ENCODE results near the gene RASA2.

The RASA2 gene, protein sequence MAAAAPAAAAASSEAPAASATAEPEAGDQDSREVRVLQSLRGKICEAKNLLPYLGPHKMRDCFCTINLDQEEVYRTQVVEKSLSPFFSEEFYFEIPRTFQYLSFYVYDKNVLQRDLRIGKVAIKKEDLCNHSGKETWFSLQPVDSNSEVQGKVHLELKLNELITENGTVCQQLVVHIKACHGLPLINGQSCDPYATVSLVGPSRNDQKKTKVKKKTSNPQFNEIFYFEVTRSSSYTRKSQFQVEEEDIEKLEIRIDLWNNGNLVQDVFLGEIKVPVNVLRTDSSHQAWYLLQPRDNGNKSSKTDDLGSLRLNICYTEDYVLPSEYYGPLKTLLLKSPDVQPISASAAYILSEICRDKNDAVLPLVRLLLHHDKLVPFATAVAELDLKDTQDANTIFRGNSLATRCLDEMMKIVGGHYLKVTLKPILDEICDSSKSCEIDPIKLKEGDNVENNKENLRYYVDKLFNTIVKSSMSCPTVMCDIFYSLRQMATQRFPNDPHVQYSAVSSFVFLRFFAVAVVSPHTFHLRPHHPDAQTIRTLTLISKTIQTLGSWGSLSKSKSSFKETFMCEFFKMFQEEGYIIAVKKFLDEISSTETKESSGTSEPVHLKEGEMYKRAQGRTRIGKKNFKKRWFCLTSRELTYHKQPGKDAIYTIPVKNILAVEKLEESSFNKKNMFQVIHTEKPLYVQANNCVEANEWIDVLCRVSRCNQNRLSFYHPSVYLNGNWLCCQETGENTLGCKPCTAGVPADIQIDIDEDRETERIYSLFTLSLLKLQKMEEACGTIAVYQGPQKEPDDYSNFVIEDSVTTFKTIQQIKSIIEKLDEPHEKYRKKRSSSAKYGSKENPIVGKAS

DNA sequence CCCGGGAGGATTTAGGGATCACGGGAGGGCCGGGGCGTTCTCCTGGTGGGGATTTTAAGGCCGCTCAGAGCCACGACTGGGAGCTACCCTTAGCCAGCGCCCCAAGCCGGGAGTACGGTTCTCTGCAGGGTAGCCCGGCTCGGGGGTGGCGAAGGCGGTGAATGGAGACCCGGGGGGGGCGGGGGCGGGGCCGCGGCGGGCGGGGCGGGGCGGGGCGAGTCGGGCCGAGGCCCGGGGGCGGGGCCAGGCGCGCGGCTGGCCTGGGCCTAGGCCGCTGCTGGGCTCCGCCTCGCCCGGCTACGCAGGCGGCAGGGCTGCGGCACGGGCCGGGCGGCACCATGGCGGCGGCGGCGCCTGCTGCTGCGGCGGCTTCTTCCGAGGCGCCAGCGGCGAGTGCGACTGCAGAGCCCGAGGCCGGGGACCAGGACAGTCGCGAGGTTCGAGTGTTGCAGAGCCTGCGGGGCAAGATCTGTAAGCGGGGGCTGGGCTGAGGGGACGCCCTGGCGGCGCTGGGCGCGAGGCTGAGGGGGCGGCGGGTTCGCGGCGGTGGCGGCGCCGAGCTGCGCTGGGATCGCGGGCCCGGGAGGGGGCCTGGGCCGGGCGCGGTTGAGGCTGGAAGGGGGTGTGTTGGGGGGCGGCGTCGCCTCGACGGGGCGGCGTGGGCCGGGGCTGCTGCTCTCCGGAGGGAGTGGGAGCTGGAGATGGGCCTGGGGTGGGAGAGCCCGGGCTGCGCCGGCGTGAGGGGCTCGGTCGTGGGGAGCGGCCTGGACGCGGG is at the start of gene RASA2:
Gene RASA2 (plus strand): TSS at position 282 of the 775 bp plus-strand sequence. CDS start 57 bp downstream, at position 339.
- H3K36me3 Mint-ChIP-seq (ENCODE audit: low read depth): peaks cover 16% of the 10 kb centered on the region
- H3K27ac Mint-ChIP-seq: peak within 1 kb of the TSS; percentile 96
- no peaks in the 10 kb centered on the region for H3K9me3 Mint-ChIP-seq

DNA sequence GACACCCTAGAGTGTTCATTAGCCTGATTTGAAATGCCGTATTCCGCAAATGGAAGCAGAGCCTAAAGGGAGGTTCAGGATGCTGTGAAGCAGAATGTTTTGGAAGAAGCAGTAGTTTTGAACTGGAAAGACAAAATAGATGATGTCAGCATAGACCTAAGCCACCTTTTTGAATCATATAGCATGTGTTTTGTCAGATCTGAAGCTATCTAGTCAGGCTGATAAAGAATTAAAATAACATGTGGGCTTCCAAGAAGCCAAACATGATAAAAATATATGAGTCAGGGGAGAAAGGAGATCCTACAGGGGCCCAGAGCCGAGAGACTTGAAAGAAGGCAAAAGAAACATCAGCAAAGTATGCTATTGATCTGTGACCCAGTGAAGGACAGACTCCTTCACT is 47.2 kb upstream of the RASA2 start:
- Mint-ChIP-seq H3K9me3 (no peaks in the 10 kb centered on the region), H3K4me3 (no peak overlapping the region), H3K36me3 (ENCODE audit: low read depth) (peaks cover 22% of the 10 kb centered on the region), H3K27me3 (ENCODE audit: low read depth) (no peaks in the 10 kb centered on the region), H3K4me1 (ENCODE audit: low read depth) (peaks cover 17% of the 10 kb centered on the region), H3K27ac (no peak overlapping the region)

More for the DNA sequence above, at the start of gene RASA2:
- Mint-ChIP-seq H3K4me1 (ENCODE audit: low read depth) (peaks cover 56% of the 10 kb centered on the region), H3K4me3 (peak within 1 kb of the TSS; percentile 92), H3K27me3 (ENCODE audit: low read depth) (no peaks in the 10 kb centered on the region)

DNA sequence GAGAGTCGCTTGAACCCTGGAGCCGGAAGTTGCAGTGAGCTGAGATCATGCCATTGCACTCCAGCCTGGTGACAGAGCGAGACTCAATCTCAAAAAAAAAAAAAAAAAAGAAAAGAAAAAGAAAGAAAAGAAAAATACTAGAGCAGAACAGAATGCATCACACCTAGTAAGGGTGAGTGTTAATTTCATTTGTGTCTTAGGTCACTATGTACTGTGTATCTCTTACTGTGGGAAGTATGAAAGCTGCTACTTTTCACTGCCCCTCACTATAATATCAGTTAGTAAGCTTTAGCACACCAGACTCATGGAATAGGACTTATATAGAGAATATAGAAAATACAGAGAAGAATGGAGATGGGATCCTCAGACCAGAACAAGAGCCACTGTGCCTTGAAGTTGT is 45.9 kb upstream of the RASA2 start:
- Mint-ChIP-seq H3K27me3 (ENCODE audit: low read depth) (no peaks in the 10 kb centered on the region), H3K36me3 (ENCODE audit: low read depth) (peaks cover 26% of the 10 kb centered on the region), H3K4me1 (ENCODE audit: low read depth) (peaks cover 17% of the 10 kb centered on the region), H3K27ac (no peak overlapping the region), H3K9me3 (no peaks in the 10 kb centered on the region), H3K4me3 (no peak overlapping the region)

DNA sequence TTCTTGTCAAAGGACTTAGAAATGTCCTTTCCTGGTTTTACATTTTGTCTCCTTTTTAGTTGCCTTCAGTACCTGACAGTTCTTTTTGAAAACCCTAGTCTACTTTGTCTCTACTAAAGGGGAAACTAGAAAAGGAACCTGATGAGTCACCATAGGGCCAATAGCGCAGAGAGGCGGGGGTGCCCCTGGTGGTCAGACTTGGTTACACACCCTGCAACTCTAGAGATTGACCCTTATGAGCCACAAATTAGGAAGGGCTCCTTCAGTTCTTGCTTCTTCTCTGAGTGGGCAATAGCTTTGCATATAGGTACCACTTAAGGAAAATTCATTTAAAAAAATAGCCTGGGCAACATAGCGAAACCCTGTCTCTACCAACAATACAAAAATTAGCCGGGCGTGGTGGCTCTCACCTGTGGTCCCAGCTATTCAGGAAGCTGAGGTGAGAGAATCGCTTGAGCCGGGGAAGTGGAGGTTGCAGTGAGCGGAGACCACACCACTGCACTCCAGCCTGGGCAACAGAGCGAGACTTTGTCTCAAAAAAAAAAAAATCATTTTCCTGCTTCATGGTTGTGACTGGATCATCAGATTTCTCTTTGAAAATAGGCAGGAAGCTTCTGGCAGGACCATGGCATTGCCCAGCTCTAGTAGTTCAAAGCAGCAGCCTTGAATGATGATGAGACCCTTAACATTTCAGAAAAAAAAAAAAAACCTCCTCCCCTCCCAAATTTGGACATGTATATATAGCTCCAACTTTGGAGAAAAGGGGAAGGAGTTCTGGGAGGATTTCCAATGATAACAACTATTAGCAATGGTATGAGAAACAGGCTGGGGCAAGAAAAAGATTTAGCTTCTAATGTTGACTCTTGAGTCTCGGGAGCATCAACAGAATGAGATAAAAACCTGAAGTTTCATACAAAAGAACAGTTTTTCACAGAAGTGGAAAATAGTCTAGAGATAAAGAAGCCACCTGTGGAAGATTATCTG is 45.2 kb upstream of the RASA2 start:
- H3K4me3 Mint-ChIP-seq: no peak overlapping the region
- H3K4me1 Mint-ChIP-seq (ENCODE audit: low read depth): peaks cover 17% of the 10 kb centered on the region
- peaks cover 26% of the 10 kb centered on the region for H3K36me3 Mint-ChIP-seq (ENCODE audit: low read depth)
- H3K9me3 Mint-ChIP-seq: no peaks in the 10 kb centered on the region
- peak overlapping the region; percentile 4 for H3K27ac Mint-ChIP-seq
- no peaks in the 10 kb centered on the region for H3K27me3 Mint-ChIP-seq (ENCODE audit: low read depth)

DNA sequence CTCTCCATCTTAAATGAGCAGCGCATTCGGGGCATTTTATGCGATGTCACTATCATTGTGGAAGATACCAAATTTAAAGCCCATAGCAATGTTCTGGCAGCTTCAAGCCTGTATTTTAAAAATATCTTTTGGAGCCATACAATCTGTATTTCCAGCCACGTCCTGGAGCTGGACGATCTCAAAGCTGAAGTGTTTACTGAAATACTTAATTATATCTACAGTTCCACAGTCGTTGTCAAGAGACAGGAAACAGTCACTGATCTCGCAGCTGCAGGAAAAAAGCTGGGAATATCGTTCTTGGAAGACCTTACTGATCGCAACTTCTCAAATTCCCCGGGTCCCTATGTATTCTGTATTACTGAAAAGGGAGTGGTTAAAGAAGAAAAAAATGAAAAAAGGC is 44.4 kb upstream of the RASA2 start:
- no peak overlapping the region for H3K4me3 Mint-ChIP-seq
- H3K27me3 Mint-ChIP-seq (ENCODE audit: low read depth): no peaks in the 10 kb centered on the region
- peaks cover 16% of the 10 kb centered on the region for H3K4me1 Mint-ChIP-seq (ENCODE audit: low read depth)
- H3K36me3 Mint-ChIP-seq (ENCODE audit: low read depth): peaks cover 29% of the 10 kb centered on the region
- H3K27ac Mint-ChIP-seq: no peak overlapping the region
- H3K9me3 Mint-ChIP-seq: no peaks in the 10 kb centered on the region

DNA sequence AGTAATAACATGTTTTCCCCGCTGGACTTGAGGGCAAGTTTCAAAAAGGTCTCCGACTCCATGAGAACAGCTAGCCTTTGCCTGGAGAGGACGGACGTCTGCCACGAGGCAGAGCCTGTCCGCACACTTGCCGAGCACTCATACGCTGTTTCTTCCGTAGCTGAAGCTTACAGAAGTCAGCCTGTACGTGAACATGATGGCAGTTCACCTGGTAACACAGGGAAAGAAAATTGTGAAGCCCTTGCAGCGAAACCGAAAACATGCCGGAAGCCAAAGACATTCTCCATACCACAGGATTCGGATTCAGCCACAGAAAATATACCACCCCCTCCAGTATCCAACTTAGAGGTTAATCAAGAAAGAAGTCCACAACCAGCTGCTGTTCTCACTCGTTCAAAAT is 43.9 kb upstream of the RASA2 start:
- H3K36me3 Mint-ChIP-seq (ENCODE audit: low read depth): peaks cover 29% of the 10 kb centered on the region
- no peaks in the 10 kb centered on the region for H3K9me3 Mint-ChIP-seq
- H3K27ac Mint-ChIP-seq: no peak overlapping the region
- H3K4me1 Mint-ChIP-seq (ENCODE audit: low read depth): peaks cover 16% of the 10 kb centered on the region
- H3K27me3 Mint-ChIP-seq (ENCODE audit: low read depth): no peaks in the 10 kb centered on the region
- no peak overlapping the region for H3K4me3 Mint-ChIP-seq

DNA sequence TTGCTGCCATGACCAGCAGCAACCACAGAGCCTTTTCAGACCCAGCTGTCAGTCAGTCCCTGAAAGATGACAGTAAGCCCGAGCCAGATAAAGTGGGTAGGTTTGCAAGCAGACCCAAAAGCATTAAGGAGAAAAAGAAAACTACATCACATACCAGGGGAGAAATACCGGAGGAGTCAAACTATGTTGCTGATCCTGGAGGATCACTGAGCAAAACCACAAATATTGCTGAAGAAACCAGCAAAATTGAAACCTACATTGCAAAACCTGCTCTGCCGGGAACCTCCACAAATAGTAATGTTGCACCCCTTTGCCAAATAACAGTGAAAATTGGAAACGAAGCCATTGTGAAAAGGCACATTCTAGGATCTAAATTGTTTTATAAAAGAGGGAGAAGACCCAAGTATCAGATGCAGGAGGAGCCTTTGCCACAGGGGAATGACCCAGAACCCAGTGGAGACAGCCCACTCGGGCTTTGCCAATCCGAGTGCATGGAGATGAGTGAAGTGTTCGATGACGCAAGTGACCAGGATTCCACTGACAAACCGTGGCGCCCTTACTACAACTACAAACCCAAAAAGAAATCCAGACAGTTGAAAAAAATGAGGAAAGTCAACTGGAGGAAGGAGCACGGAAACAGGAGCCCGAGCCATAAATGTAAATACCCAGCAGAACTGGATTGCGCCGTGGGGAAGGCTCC is 42.1 kb upstream of the RASA2 start:
- H3K4me3 Mint-ChIP-seq: no peak overlapping the region
- H3K27ac Mint-ChIP-seq: no peak overlapping the region
- H3K36me3 Mint-ChIP-seq (ENCODE audit: low read depth): peaks cover 26% of the 10 kb centered on the region

DNA sequence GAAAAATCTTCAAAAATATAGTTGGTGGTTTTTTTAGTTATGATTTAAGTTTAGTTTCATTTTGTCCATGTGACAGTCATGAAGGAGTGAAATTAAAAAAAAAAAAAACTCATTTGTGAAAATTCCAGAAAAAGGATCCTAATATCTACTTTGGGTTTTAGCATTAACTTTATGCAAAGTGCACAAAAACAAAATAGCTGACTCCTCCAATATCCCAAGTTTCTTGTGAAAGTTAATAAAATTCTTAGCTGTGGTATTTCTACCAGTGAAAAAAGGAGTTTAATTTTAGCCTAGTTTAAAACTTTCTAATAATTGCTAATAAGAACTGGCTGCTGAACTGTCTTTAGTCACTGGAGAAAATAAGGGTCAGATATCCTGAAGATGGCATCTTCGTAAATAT is 40.8 kb upstream of the RASA2 start:
- Mint-ChIP-seq H3K4me1 (ENCODE audit: low read depth) (peaks cover 13% of the 10 kb centered on the region), H3K27ac (no peak overlapping the region), H3K36me3 (ENCODE audit: low read depth) (peaks cover 27% of the 10 kb centered on the region), H3K27me3 (ENCODE audit: low read depth) (no peaks in the 10 kb centered on the region), H3K9me3 (no peaks in the 10 kb centered on the region), H3K4me3 (no peak overlapping the region)

More for the DNA sequence above, 42.1 kb upstream of the RASA2 start:
- Mint-ChIP-seq H3K4me1 (ENCODE audit: low read depth) (peaks cover 14% of the 10 kb centered on the region), H3K27me3 (ENCODE audit: low read depth) (no peaks in the 10 kb centered on the region), H3K9me3 (no peaks in the 10 kb centered on the region)

DNA sequence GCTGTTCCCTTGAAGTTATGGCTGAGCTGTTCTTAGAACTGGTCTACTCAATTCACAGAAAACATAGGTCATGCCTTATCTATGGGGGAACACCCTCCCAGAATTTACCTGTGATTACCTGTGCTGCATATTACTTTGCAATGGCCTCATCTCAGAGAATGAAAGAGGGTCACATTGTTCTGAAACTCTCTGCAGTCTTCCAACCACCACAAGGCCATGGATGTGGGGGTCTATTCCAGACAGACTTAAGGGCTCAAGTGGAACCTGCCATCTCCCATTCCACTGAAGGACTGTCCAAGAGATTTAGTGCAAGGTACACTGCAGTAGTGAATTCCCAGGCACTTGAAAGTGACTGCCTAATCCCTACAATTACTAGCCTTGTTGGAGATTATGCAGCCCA is 40.1 kb upstream of the RASA2 start:
- Mint-ChIP-seq H3K4me3 (no peak overlapping the region), H3K36me3 (ENCODE audit: low read depth) (peaks cover 27% of the 10 kb centered on the region), H3K27me3 (ENCODE audit: low read depth) (no peaks in the 10 kb centered on the region), H3K9me3 (no peaks in the 10 kb centered on the region), H3K27ac (no peak overlapping the region), H3K4me1 (ENCODE audit: low read depth) (peaks cover 7% of the 10 kb centered on the region)

DNA sequence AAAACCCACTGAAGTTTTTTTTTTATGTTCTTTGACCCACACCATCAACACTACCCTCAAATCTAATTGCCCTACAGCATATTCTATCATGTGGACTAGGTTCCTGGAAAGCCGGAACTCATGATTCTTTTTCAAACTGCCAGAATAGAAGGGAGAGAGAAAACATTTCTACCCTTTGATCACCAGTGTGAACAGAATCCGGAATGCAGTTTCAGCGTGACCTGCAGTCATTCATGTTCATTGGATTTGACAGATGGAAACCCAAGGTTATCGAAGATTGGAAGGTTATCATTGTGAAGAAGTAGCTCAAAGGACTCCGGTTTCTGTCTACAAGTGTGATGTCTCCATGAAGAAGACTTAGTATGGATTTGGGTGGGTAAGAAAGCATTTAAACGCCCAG is 39.4 kb upstream of the RASA2 start:
- Mint-ChIP-seq H3K4me1 (ENCODE audit: low read depth) (peaks cover 5% of the 10 kb centered on the region), H3K27ac (no peak overlapping the region), H3K27me3 (ENCODE audit: low read depth) (no peaks in the 10 kb centered on the region), H3K4me3 (no peak overlapping the region), H3K36me3 (ENCODE audit: low read depth) (peaks cover 27% of the 10 kb centered on the region), H3K9me3 (no peaks in the 10 kb centered on the region)

DNA sequence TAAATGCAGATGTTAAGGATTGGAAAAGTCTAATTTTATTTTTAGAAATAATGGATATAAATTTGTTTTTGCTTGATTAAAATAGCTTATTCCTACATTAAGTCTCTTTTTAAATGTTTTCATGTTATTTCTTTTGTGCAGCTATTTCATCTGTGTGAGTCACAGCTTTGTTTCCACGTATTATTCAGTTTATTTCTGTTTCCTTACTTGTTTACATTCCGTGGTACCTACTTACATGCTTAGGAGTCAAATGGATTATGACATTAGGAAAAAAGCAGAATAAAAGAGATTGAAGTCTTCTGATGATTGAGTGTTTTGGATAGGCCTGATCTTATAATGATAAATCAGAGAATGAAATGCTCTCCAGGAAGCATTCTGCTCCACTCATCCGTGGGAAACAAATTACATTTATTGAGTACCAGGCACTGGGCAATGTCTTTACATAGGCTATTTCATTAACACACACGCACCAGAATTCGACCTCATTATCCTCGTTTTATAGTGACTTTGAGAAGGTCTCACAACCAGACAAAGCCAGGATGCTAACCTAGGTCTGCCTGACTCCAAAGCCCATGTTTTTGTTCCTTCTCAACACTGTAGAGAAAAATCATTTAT is 38.1 kb upstream of the RASA2 start:
- Mint-ChIP-seq H3K36me3 (ENCODE audit: low read depth) (peaks cover 18% of the 10 kb centered on the region), H3K27me3 (ENCODE audit: low read depth) (no peaks in the 10 kb centered on the region), H3K4me1 (ENCODE audit: low read depth) (peaks cover 5% of the 10 kb centered on the region), H3K9me3 (no peaks in the 10 kb centered on the region), H3K27ac (no peak overlapping the region), H3K4me3 (no peak overlapping the region)

DNA sequence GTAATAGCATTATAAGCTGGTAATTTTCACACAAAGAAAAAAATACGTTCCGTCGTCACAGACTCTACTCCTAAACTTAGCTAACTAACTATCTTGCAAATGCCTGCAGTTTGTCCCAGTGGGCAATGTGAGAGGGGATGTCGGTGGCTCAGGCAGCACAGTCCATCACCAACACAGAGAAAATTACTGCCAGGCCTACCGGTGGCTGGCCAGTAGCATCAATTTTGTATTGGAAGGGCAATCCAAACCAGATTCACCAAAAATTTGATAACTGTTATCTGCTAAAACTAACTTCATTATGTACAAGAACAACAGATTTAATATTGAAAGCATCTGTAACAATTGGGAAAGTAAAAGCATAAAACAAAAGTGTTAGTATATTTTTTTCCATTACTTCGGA is 37.4 kb upstream of the RASA2 start:
- Mint-ChIP-seq H3K4me3 (no peak overlapping the region), H3K36me3 (ENCODE audit: low read depth) (peaks cover 11% of the 10 kb centered on the region), H3K27ac (no peak overlapping the region), H3K9me3 (no peaks in the 10 kb centered on the region), H3K27me3 (ENCODE audit: low read depth) (no peaks in the 10 kb centered on the region), H3K4me1 (ENCODE audit: low read depth) (peaks cover 7% of the 10 kb centered on the region)
